ENCODE data around the gene DICER1. TPM values are rescaled to one million over a fixed set of nuclear protein-coding genes. Genes with fewer than 3 reads are reported as not detected.
A peak's percentile ranks its signal among the peaks of the same experiment; 100 is the strongest.

Gene DICER1
- total and polyA plus RNA-seq, 9 of the 15 experiments (the other 6 are each of a cell fraction or from before 2014, with no cell fraction given), result 2.5 to 23.2 (median 12.4) TPM

- intact Hi-C loops (cut with micrococcal nuclease) (no loop called here), in situ Hi-C loops (cut with MboI) (no loop called here)
- no peak for TF ChIP-seq MCM5 (IDR thresholded peaks at IDR 0.05; ENCODE audit: low read depth)
- TF ChIP-seq RBM15 (IDR thresholded peaks at IDR 0.05; ENCODE audit: insufficient read depth, low read length), result no peak
- TF ChIP-seq SFPQ (IDR thresholded peaks at IDR 0.05; ENCODE audit: low read depth, low read length), result no peak
- no peak for TF ChIP-seq MXI1 (IDR thresholded peaks at IDR 0.05; ENCODE audit: low read depth, low read length)
- TF ChIP-seq C11orf30 (IDR thresholded peaks at IDR 0.05; ENCODE audit: low read depth), result peak; percentile 15; the same call in 1 of the 2 replicates
- TF ChIP-seq RUNX1 (IDR thresholded peaks at IDR 0.05; ENCODE audit: low read depth), result no peak
- TF ChIP-seq FOXK1 (CRISPR knock-in tag; IDR thresholded peaks at IDR 0.05; ENCODE audit: borderline replicate concordance), result no peak
- TF ChIP-seq FOSL1 (tag; conservative IDR thresholded peaks at IDR 0.05), result no peak
- TF ChIP-seq TCFL5 (CRISPR knock-in tag; conservative IDR thresholded peaks at IDR 0.05), result no peak
- TF ChIP-seq ZNF316 (IDR thresholded peaks at IDR 0.05), result peak; percentile 57
- TF ChIP-seq GATAD2A (IDR thresholded peaks at IDR 0.05), result no peak
- no peak for TF ChIP-seq MAFF (IDR thresholded peaks at IDR 0.05; ENCODE audit: low read length)
- TF ChIP-seq CUX1 (CRISPR knock-in tag; IDR thresholded peaks at IDR 0.05), result no peak
- ChIA-PET POLR2A (no interaction called here), CTCF (ENCODE audit: low intra/inter-chr PET ratio) (no interaction called here)
- no peaks in the 10 kb centered on the region for H3K9me3 ChIP-seq (replicated peaks; ENCODE audit: control insufficient read depth, insufficient read depth, low read depth, low read length)
- H3K9ac ChIP-seq (ENCODE audit: insufficient read depth in 1 of 2, low read depth in 2 of 2, low read length in 2 of 2), result no peak overlapping the region
- H4K20me1 ChIP-seq (replicated peaks; ENCODE audit: control insufficient read depth, insufficient read depth, low read length), result no peaks in the 10 kb centered on the region
- WGBS (ENCODE audit: insufficient coverage, low coverage, missing lambda C conversion rate), result 73% methylated on average over 4 of the region's 4 CpGs
- no peaks in the 10 kb centered on the region for H3K79me2 ChIP-seq (ENCODE audit: control insufficient read depth, insufficient read depth, low read length)
- no peak overlapping the region for H3K4me2 ChIP-seq (ENCODE audit: insufficient read depth, low read length)
- no peak overlapping the region for H3K4me3 ChIP-seq
- no peak overlapping the region for H3K27ac ChIP-seq (ENCODE audit: extremely low read depth, low read depth, low read length)
- no peak for DNase-seq (ENCODE audit: extremely low read depth in 1 of 4, low spot score in 3 of 4)
- no peaks in the 10 kb centered on the region for H3K27me3 ChIP-seq (ENCODE audit: control insufficient read depth in 2 of 2, insufficient read depth in 2 of 2, low read length in 2 of 2)
- no peak for ATAC-seq
- no peak for FAIRE-seq
- H3K9me1 ChIP-seq (ENCODE audit: control insufficient read depth, insufficient read depth, low read length), result no peaks in the 10 kb centered on the region
- no peaks in the 10 kb centered on the region for H3K4me1 ChIP-seq (replicated peaks in 1 of 2; ENCODE audit: control insufficient read depth in 2 of 2, insufficient read depth in 2 of 2, low read length in 2 of 2)
- no peak overlapping the region for H2AFZ ChIP-seq (ENCODE audit: low read depth, low read length)
- no TSS peak for BruUV-seq (replicated peaks)
- peaks cover 51% of the 10 kb centered on the region; the same call in 2 of the 3 replicates for H3K36me3 ChIP-seq (ENCODE audit: control insufficient read depth, insufficient read depth, low read length)
Measured at GRCh38 chr14:95107711-95108110, 49.6 kb downstream of the DICER1 start.

Data from K562 (cell line).